SK-N-SH (cell line): ENCODE results near the gene BTG4. TPM values are rescaled to one million over a fixed set of nuclear protein-coding genes. Genes with fewer than 3 reads are reported as not detected.

ENCODE experiments used
- CTCF ChIA-PET: fragments of 300-600, 350-600 bp; formaldehyde crosslinking; extraction: SDS; loops from one replicate; lab custom pipeline; 2021; lab: Yijun Ruan, JAX
- POLR2A ChIA-PET: fragments of 350-600 bp; sonication (Branson Sonifier 250); formaldehyde crosslinking; extraction: SDS; loops from one replicate; lab custom pipeline; 2020; ENCODE audit warnings: antibody characterized with exemption, inconsistent platforms; lab: Yijun Ruan, JAX
- DNase-seq: peaks from one replicate; pipeline ENCODE4 v3.0.0; 2012
- H2AFZ ChIP-seq: fragments of 200-600 bp; sonication (generic); 2 replicates; pipeline ENCODE4 v1.8.1; 2016; ENCODE audit warnings: antibody characterized with exemption, mild to moderate bottlenecking, low read depth
- H3F3A ChIP-seq: fragments of 200-600 bp; sonication (generic); replicated peaks from 2 replicates; pipeline ENCODE3; 2016; ENCODE audit warnings: antibody characterized with exemption, mild to moderate bottlenecking; ENCODE audit not compliant: insufficient read depth
- H3K27ac ChIP-seq, 2 experiments: fragments of 200-500 bp in 1 of 2; fragments of 200-600 bp in 1 of 2; sonication (Bioruptor generic) in 1 of 2; sonication (generic), shearing (Covaris generic) in 1 of 2; 2 replicates each; pipeline versions ENCODE4 v1.5.1 to v1.6.1; 2014 to 2016; ENCODE audit warnings: low read depth in 2 of 2, inconsistent platforms in 1 of 2, low read length in 1 of 2, mild to moderate bottlenecking in 1 of 2, mixed read lengths in 1 of 2
- H3K27me3 ChIP-seq: fragments of 200-600 bp; sonication (generic), shearing (Covaris generic); 2 replicates; pipeline ENCODE4 v1.6.1; 2016; ENCODE audit warnings: mixed run types; ENCODE audit not compliant: insufficient read depth
- H3K36me3 ChIP-seq, 2 experiments: fragments of 200-500 bp in 1 of 2; fragments of 200-600 bp in 1 of 2; sonication (Bioruptor generic) in 1 of 2; sonication (generic) in 1 of 2; replicated peaks in 1 of 2; 2 replicates each; pipeline versions ENCODE3 to v1.5.1; 2014 to 2016; ENCODE audit warnings: low read length in 1 of 2, mild to moderate bottlenecking in 1 of 2; ENCODE audit not compliant: insufficient read depth in 2 of 2, control insufficient read depth in 1 of 2
- H3K4me1 ChIP-seq, 2 experiments: fragments of 200-500 bp in 1 of 2; fragments of 200-600 bp in 1 of 2; sonication (Bioruptor generic) in 1 of 2; sonication (generic), shearing (Covaris generic) in 1 of 2; 2 replicates each; pipeline versions ENCODE4 v1.5.1 to v1.6.1; 2014 to 2016; ENCODE audit warnings: low read depth in 1 of 2, low read length in 1 of 2, mixed run types in 1 of 2; ENCODE audit not compliant: insufficient read depth in 2 of 2, control insufficient read depth in 1 of 2
- H3K4me2 ChIP-seq: fragments of 200-600 bp; sonication (generic), shearing (Covaris generic); 2 replicates; pipeline ENCODE4 v1.6.1; 2017; ENCODE audit warnings: mixed run types
- H3K4me3 ChIP-seq, 2 experiments: fragments of 200-500 bp in 1 of 2; fragments of 200-600 bp in 1 of 2; sonication (Bioruptor generic) in 1 of 2; sonication (generic), shearing (Covaris generic) in 1 of 2; 2 replicates each; pipeline versions ENCODE4 v1.5.1 to v1.8.1; 2014 to 2016; ENCODE audit warnings: low read depth in 2 of 2, inconsistent platforms in 1 of 2, low read length in 1 of 2, mild to moderate bottlenecking in 1 of 2, mixed read lengths in 1 of 2, moderate library complexity in 1 of 2
- H3K79me2 ChIP-seq: fragments of 200-600 bp; sonication (generic); 2 replicates; pipeline ENCODE4 v1.8.1; 2017; ENCODE audit warnings: mild to moderate bottlenecking; ENCODE audit not compliant: insufficient read depth
- H3K9ac ChIP-seq: fragments of 200-600 bp; sonication (generic); 2 replicates; pipeline ENCODE4 v1.6.1; 2017; ENCODE audit warnings: mixed run types
- H3K9me2 ChIP-seq: fragments of 200-600 bp; sonication (generic); 2 replicates; pipeline ENCODE4 v1.6.1; 2017; ENCODE audit warnings: mixed run types
- H3K9me3 ChIP-seq: fragments of 200-600 bp; sonication (generic); 2 replicates; pipeline ENCODE4 v1.6.1; 2017; ENCODE audit warnings: mixed run types, mild to moderate bottlenecking, moderate library complexity
- H4K20me1 ChIP-seq: fragments of 200-600 bp; sonication (generic); 2 replicates; pipeline ENCODE4 v1.6.1; 2017; ENCODE audit warnings: mild to moderate bottlenecking, mixed run types; ENCODE audit not compliant: insufficient read depth
- CHD2 ChIP-seq: fragments of 150-350 bp; IDR thresholded peaks from 2 replicates; pipeline ENCODE4 v1.6.1; 2018; ENCODE audit warnings: low read length; ENCODE audit not compliant: partially characterized antibody
- CTCF ChIP-seq: fragments of 200-600 bp; sonication (generic); IDR thresholded peaks from 2 replicates; pipeline ENCODE4 v1.6.1; 2017; ENCODE audit warnings: antibody characterized with exemption, mild to moderate bottlenecking, moderate library complexity
- ELF1 ChIP-seq: IDR thresholded peaks from 2 replicates; pipeline ENCODE4 v1.4.0; 2012
- FOXJ3 ChIP-seq: sonication (generic); formaldehyde crosslinking; IDR thresholded peaks from 2 replicates; pipeline ENCODE4 v1.5.1; 2020; ENCODE audit warnings: mild to moderate bottlenecking, missing genetic modification reagents
- GABPA ChIP-seq: IDR thresholded peaks from 2 replicates; pipeline ENCODE4 v1.4.0; 2012; ENCODE audit warnings: low read depth, mild to moderate bottlenecking
- GATA2 ChIP-seq: sonication (generic); formaldehyde crosslinking; IDR thresholded peaks from 2 replicates; pipeline ENCODE4 v1.5.0; 2020; ENCODE audit warnings: mild to moderate bottlenecking, missing genetic modification reagents
- IRF3 ChIP-seq: fragments of 150-350 bp; IDR thresholded peaks from 2 replicates; pipeline ENCODE4 v1.6.1; 2016; ENCODE audit warnings: mild to moderate bottlenecking, low read depth, low read length
- MEF2A ChIP-seq: IDR thresholded peaks from 2 replicates; pipeline ENCODE4 v1.4.0; 2012; ENCODE audit warnings: low read depth, borderline replicate concordance
- MXI1 ChIP-seq: IDR thresholded peaks from 2 replicates; pipeline ENCODE4 v1.6.1; 2012; ENCODE audit warnings: mild to moderate bottlenecking, low read depth, low read length, improper control_type of control experiment
- PBX3 ChIP-seq: IDR thresholded peaks from 2 replicates; pipeline ENCODE4; 2012
- REST ChIP-seq: IDR thresholded peaks from 2 replicates; pipeline ENCODE4 v1.6.1; 2012; ENCODE audit warnings: mild to moderate bottlenecking, low read depth, low read length, moderate library complexity
- SMC3 ChIP-seq: IDR thresholded peaks from 2 replicates; pipeline ENCODE4 v1.6.1; 2012; ENCODE audit warnings: low read depth, low read length, improper control_type of control experiment
- TAF1 ChIP-seq: IDR thresholded peaks from 2 replicates; pipeline ENCODE4 v1.6.1; 2012; ENCODE audit warnings: low read depth, mild to moderate bottlenecking, low read length, moderate library complexity, borderline replicate concordance
- TCF12 ChIP-seq: IDR thresholded peaks from 2 replicates; pipeline ENCODE4 v1.4.0; 2012
- TEAD4 ChIP-seq: IDR thresholded peaks from 2 replicates; pipeline ENCODE4 v1.4.0; 2012; ENCODE audit warnings: mild to moderate bottlenecking, borderline replicate concordance; ENCODE audit not compliant: insufficient read depth
- USF2 ChIP-seq: fragments of 150-350 bp; IDR thresholded peaks from 2 replicates; pipeline ENCODE4 v1.6.1; 2017; ENCODE audit warnings: antibody characterized with exemption, low read length, low read depth, borderline replicate concordance
- YY1 ChIP-seq: IDR thresholded peaks from 2 replicates; pipeline ENCODE4 v1.4.0; 2012; ENCODE audit warnings: low read depth, mild to moderate bottlenecking
- ZBTB33 ChIP-seq: IDR thresholded peaks from 2 replicates; pipeline ENCODE4 v1.4.0; 2012; ENCODE audit warnings: low read depth, borderline replicate concordance
- WGBS: methylation state at CpG from one replicate; pipeline ENCODE4 v1.1.6; 2017; ENCODE audit warnings: low lambda C conversion rate; 5-methylcytosine and 5-hydroxymethylcytosine counted together
- polyA plus RNA-seq, 3 experiments: library from polyadenylated mRNA; depleted of rRNA; stranded (reverse); fragments of >200 nt; gene quantifications; 2 replicates each; pipeline ENCODE4 v1.2.3, GENCODE V29; 2012

BTG4 gene
- polyA plus RNA-seq, 1 of the 3 experiments (the other 2 are of a cell fraction), result 0.26 TPM

- no peak for TF ChIP-seq MEF2A
- no peak for TF ChIP-seq GATA2 (CRISPR knock-in tag)
- no peak for TF ChIP-seq ELF1
- TF ChIP-seq CTCF, result peak; percentile 53
- TF ChIP-seq PBX3, result no peak
- TF ChIP-seq TEAD4, result no peak
- no peak for TF ChIP-seq REST
- no peak; the same call in 1 of the 2 replicates for TF ChIP-seq TCF12
- no peak for TF ChIP-seq IRF3
- no peak for TF ChIP-seq GABPA
- TF ChIP-seq SMC3, result peak; percentile 47
These were observed 57.5 kb downstream of the BTG4 start (continued) for GRCh38 chr11:111454561-111455192.

- Histone ChIP-seq H3K27ac (peak overlapping the region in 1 of 2 experiments; percentile 64; a peak in 2 of 4 replicates), H2AFZ (no peak overlapping the region), H3K79me2 (no peaks in the 10 kb centered on the region), H3K4me2 (no peak overlapping the region), H3K9me2 (no peaks in the 10 kb centered on the region), H3K36me3 (no peaks in the 10 kb centered on the region), H3K27me3 (no peaks in the 10 kb centered on the region), H3K4me1 (peaks cover 0 to 6% of the 10 kb centered on the region in 2 experiments; a peak in 2 of 4 replicates), H3K9ac (no peak overlapping the region), H3K4me3 (no peak overlapping the region), H3K9me3 (no peaks in the 10 kb centered on the region), H3F3A (peaks cover 5% of the 10 kb centered on the region), H4K20me1 (no peaks in the 10 kb centered on the region)
- DNase-seq, result peak; percentile 4
- ChIA-PET POLR2A (no interaction called here), CTCF (interaction anchor here (1.0 kb wide), 1 partner anchor 170 kb away, joined by 3 read pairs; no protein-coding TSS in a partner anchor)
- WGBS, result 85% methylated on average over 10 of the region's 10 CpGs
- TF ChIP-seq ZBTB33 (no peak), TAF1 (no peak), IRF3 (no peak), USF2 (no peak), GATA2 (CRISPR knock-in tag) (no peak), FOXJ3 (CRISPR knock-in tag) (no peak), CHD2 (no peak), MXI1 (no peak), YY1 (no peak)
These were observed 59.2 kb downstream of the BTG4 start for GRCh38 chr11:111452817-111453552.
